Kidney (tissue), 14 donors: Measurements from ENCODE around the gene LPCAT2. TPM values are rescaled to one million over a fixed set of nuclear protein-coding genes. Genes with fewer than 3 reads are reported as not detected.
A peak's percentile ranks its signal among the peaks of the same experiment; 100 is the strongest.

Experiments used
- DNase-seq, 5 donors: peaks; one replicate each; pipeline ENCODE4 v3.0.0-alpha.2; 2013 to 2020
- FAIRE-seq: peaks from 2 replicates; lab custom pipeline; 2012; peaks lifted over from hg19 to GRCh38; lab: Jason Lieb, UNC
- H3K27ac ChIP-seq, 2 donors: one replicate each; pipeline ENCODE4 v1.7.0; 2013; ENCODE audit warnings: low read depth in 2 of 2, low read length in 2 of 2, inconsistent platforms in 1 of 2
- H3K27me3 ChIP-seq: one replicate; pipeline ENCODE4 v1.7.1; 2013; ENCODE audit warnings: low read length, inconsistent platforms; ENCODE audit not compliant: control insufficient read depth, insufficient read depth
- H3K36me3 ChIP-seq, 3 donors: one replicate each; pipeline versions ENCODE4 v1.7.0 to v1.7.1; 2013; ENCODE audit warnings: low read length in 3 of 3, control low read depth in 1 of 3, inconsistent platforms in 1 of 3; ENCODE audit not compliant: insufficient read depth in 3 of 3, control insufficient read depth in 2 of 3
- H3K4me1 ChIP-seq, 3 donors: one replicate each; pipeline versions ENCODE4 v1.7.0 to v1.7.1; 2013; ENCODE audit warnings: low read length in 3 of 3, inconsistent platforms in 1 of 3, low read depth in 1 of 3; ENCODE audit not compliant: control insufficient read depth in 2 of 3, insufficient read depth in 2 of 3
- H3K4me3 ChIP-seq, 3 donors: one replicate each; pipeline versions ENCODE4 v1.7.0 to v1.8.1; 2013; ENCODE audit warnings: low read length in 3 of 3, control low read depth in 1 of 3, inconsistent platforms in 1 of 3
- H3K9ac ChIP-seq, 3 donors: one replicate each; pipeline versions ENCODE4 v1.7.0 to v1.7.1; 2013; ENCODE audit warnings: low read length in 3 of 3, control low read depth in 1 of 3, inconsistent platforms in 1 of 3
- H3K9me3 ChIP-seq, 3 donors: one replicate each; pipeline versions ENCODE4 v1.7.0 to v1.7.1; 2013; ENCODE audit warnings: low read length in 3 of 3, control low read depth in 1 of 3, inconsistent platforms in 1 of 3; ENCODE audit not compliant: control insufficient read depth in 2 of 3, insufficient read depth in 1 of 3
- CTCF ChIP-seq: IDR thresholded peaks from 3 replicates; pipeline ENCODE4 v1.5.1; 2012; ENCODE audit warnings: mild to moderate bottlenecking, moderate library complexity, borderline replicate concordance; ENCODE audit not compliant: insufficient read depth; ENCODE audit errors: extremely low read depth
- intact Hi-C: fragments of 100-400 bp; cut with DNase I; formaldehyde crosslinking; loops from one replicate; pipeline ENCODE4 v1.11.1; 2022
- polyA plus RNA-seq: library from polyadenylated mRNA; stranded (reverse); fragments of 350-450 nt; fragmentation: Illumina TruSeq; extraction: RNeasy Lipid Tissue Mini Kit (QIAGEN cat#74804); gene quantifications from one replicate; pipeline ENCODE4 v1.2.3, GENCODE V29; 2014; ENCODE audit warnings: low read depth, low replicate concordance; ENCODE audit not compliant: insufficient read depth
- total RNA-seq: library from RNA; stranded (reverse); fragmentation: NEBNext Ultra II Directional; extraction: Animal tissue kit (Norgen Biotek cat#: 25700); gene quantifications from one replicate; pipeline ENCODE4 v1.2.1, GENCODE V29; 2021
- donor health status: control.
- donor health status: control.
- donor health status: control.
- donor health status: control.
- donor health status: control.
- donor health status: DM: yes; HTN: yes; CAD: no.
- donor health status: Normal renal cell carcinoma (clear cell type).

Gene LPCAT2
- total and polyA plus RNA-seq, 2 donors from 2014 or later = 7.7 to 20.6 TPM

- intact Hi-C loops = no loop called here
- H3K9ac ChIP-seq = no peak overlapping the region
- no peak for TF ChIP-seq CTCF
- H3K9me3 ChIP-seq = no peaks in the 10 kb centered on the region
- H3K4me1 ChIP-seq = peaks cover 4 to 23% (median 19%) of the 10 kb centered on the region in 3 donors
- FAIRE-seq (no peak), DNase-seq (peak in 2 of 5 donors; percentile 6 to 31)
- no peak overlapping the region for H3K4me3 ChIP-seq
- no peaks in the 10 kb centered on the region for H3K36me3 ChIP-seq
- H3K27me3 ChIP-seq = no peaks in the 10 kb centered on the region
- peak overlapping the region in 1 of 2 donors; percentile 56 for H3K27ac ChIP-seq
Observed at GRCh38 chr16:55495616-55496289, 13.1 kb upstream of the LPCAT2 start.

GRCh38 chr16:55496509-55497145 lies 12.2 kb upstream of the LPCAT2 start:
- Histone ChIP-seq H3K36me3 (no peaks in the 10 kb centered on the region), H3K4me1 (peaks cover 4 to 26% (median 19%) of the 10 kb centered on the region in 3 donors), H3K27ac (no peak overlapping the region), H3K9me3 (no peaks in the 10 kb centered on the region), H3K9ac (no peak overlapping the region), H3K4me3 (no peak overlapping the region), H3K27me3 (no peaks in the 10 kb centered on the region)
- DNase-seq (peak in 1 of 5 donors; percentile 2), FAIRE-seq (no peak)
- intact Hi-C loops = no loop called here
- TF ChIP-seq CTCF = no peak

GRCh38 chr16:55497558-55497957 lies 11.3 kb upstream of the LPCAT2 start:
- peaks cover 4 to 34% (median 25%) of the 10 kb centered on the region in 3 donors for H3K4me1 ChIP-seq
- H3K9me3 ChIP-seq = no peaks in the 10 kb centered on the region
- intact Hi-C loops = no loop called here
- H3K27ac ChIP-seq = no peak overlapping the region
- no peaks in the 10 kb centered on the region for H3K27me3 ChIP-seq
- no peak overlapping the region for H3K9ac ChIP-seq
- TF ChIP-seq CTCF = no peak
- FAIRE-seq (no peak), DNase-seq (peak in 1 of 5 donors; percentile 7)
- no peaks in the 10 kb centered on the region for H3K36me3 ChIP-seq
- H3K4me3 ChIP-seq = no peak overlapping the region
